Measurements from ENCODE around the gene HELZ. TPM values are rescaled to one million over a fixed set of nuclear protein-coding genes. Genes with fewer than 3 reads are reported as not detected.

The HELZ gene
- total and polyA plus RNA-seq, 2 of the 8 experiments (the other 6 are each of a cell fraction or from before 2014, with no cell fraction given) = 10.0 to 48.7 TPM

GRCh38 chr17:67283731-67284516 lies 38.9 kb upstream of the HELZ start:
- ChIA-PET CTCF (ENCODE audit: partially characterized antibody) (interaction anchor here (0.7 to 23.4 kb wide), 3 partner anchors 7 to 1750 kb away, joined by 3 to 253 read pairs (median 253); no protein-coding TSS in a partner anchor), POLR2A (ENCODE audit: partially characterized antibody) (no interaction called here)
- 94% methylated on average over 5 of the region's 5 CpGs; no CpG with 5 or more reads in 1 of the 2 experiments for WGBS, 2 experiments (ENCODE audit: extremely low coverage in 1 of 2, insufficient coverage in 1 of 2, insufficient read length in 1 of 2, insufficient replicate concordance in 2 of 2, low coverage in 1 of 2, low lambda C conversion rate in 2 of 2, missing lambda C conversion rate in 1 of 2)
- Histone ChIP-seq H4K8ac (ENCODE audit: extremely low read depth, insufficient read depth, low read length) (no peak overlapping the region), H2AK5ac (ENCODE audit: low read depth, low read length) (no peak overlapping the region), H3K4me2 (ENCODE audit: insufficient read depth in 1 of 2, low read depth in 2 of 2, low read length in 2 of 2) (no peak overlapping the region), H4K5ac (ENCODE audit: insufficient read length, low read depth, low read length) (no peak overlapping the region), H4K20me1 (replicated peaks in 1 of 2; ENCODE audit: control insufficient read depth in 1 of 2, insufficient read depth in 2 of 2, low read length in 2 of 2) (no peaks in the 10 kb centered on the region), H3K14ac (ENCODE audit: insufficient read length) (no peak overlapping the region), H3K23me2 (ENCODE audit: low read depth, low read length) (no peaks in the 10 kb centered on the region), H2BK15ac (ENCODE audit: low read length) (no peak overlapping the region), H2BK120ac (replicated peaks; ENCODE audit: low read depth, low read length) (no peak overlapping the region), H3K56ac (replicated peaks; ENCODE audit: insufficient read length, low read depth, low read length) (no peak overlapping the region), H3K23ac (ENCODE audit: insufficient read length) (no peak overlapping the region), H3K27me3 (replicated peaks in 1 of 4; ENCODE audit: control insufficient read depth in 3 of 4, extremely low read depth in 1 of 4, insufficient read depth in 3 of 4, low read length in 3 of 4) (no peaks in the 10 kb centered on the region), H4K91ac (replicated peaks; ENCODE audit: insufficient read length, low read length) (no peak overlapping the region), H3K4ac (replicated peaks; ENCODE audit: insufficient read length, low read depth, low read length) (no peak overlapping the region), H2BK5ac (ENCODE audit: low read depth, low read length) (no peak overlapping the region), H2AFZ (ENCODE audit: low read length) (no peak overlapping the region), H3K18ac (ENCODE audit: extremely low read depth, low read length) (no peak overlapping the region), H3K36me3 (ENCODE audit: control insufficient read depth in 2 of 4, insufficient read depth in 4 of 4, low read length in 3 of 4) (no peaks in the 10 kb centered on the region), H3K9ac (replicated peaks in 1 of 4; ENCODE audit: extremely low read depth in 1 of 4, low read depth in 3 of 4, low read length in 3 of 4) (no peak overlapping the region), H3K4me3 (ENCODE audit: extremely low read depth in 1 of 4, insufficient read depth in 2 of 4, low read depth in 3 of 4, low read length in 4 of 4) (no peak overlapping the region), H3K4me1 (replicated peaks in 1 of 4; ENCODE audit: control insufficient read depth in 3 of 4, insufficient read depth in 4 of 4, low read length in 3 of 4) (peaks cover 2 to 13% (median 4%) of the 10 kb centered on the region in 4 experiments; a peak in 3 of 7 replicates), H3K79me2 (ENCODE audit: control insufficient read depth in 1 of 2, insufficient read depth in 2 of 2, low read length in 2 of 2) (no peaks in the 10 kb centered on the region), H3K79me1 (ENCODE audit: low read depth, low read length) (no peaks in the 10 kb centered on the region), H3K9me3 (ENCODE audit: insufficient read depth in 2 of 2, low read depth in 1 of 2, low read length in 1 of 2) (no peaks in the 10 kb centered on the region), H3K27ac (ENCODE audit: low read depth, low read length) (no peak overlapping the region), H2BK20ac (ENCODE audit: low read length) (no peak overlapping the region), H2BK12ac (ENCODE audit: low read depth, low read length) (no peak overlapping the region)
- no peak for FAIRE-seq
- no peak for DNase-seq (ENCODE audit: low read depth in 1 of 2, low spot score in 2 of 2)
- no peak for TF ChIP-seq YY1 (IDR thresholded peaks at IDR 0.05; ENCODE audit: low read depth, low read length)
- no peak for TF ChIP-seq CEBPB (IDR thresholded peaks at IDR 0.05; ENCODE audit: low read depth, low read length)
- no peak for TF ChIP-seq CTBP2 (IDR thresholded peaks at IDR 0.05; ENCODE audit: borderline replicate concordance, insufficient read depth, insufficient read length, low read length)
- TF ChIP-seq BRCA1 (IDR thresholded peaks at IDR 0.05; ENCODE audit: low read depth, low read length) = no peak
- no peak for TF ChIP-seq CBX5 (IDR thresholded peaks at IDR 0.05; ENCODE audit: low read depth, low read length)
- TF ChIP-seq EZH2 (IDR thresholded peaks at IDR 0.05; ENCODE audit: low read depth, low read length, severe bottlenecking) = no peak
- TF ChIP-seq SRF (IDR thresholded peaks at IDR 0.05; ENCODE audit: low read depth, low read length) = no peak
- TF ChIP-seq POLR2AphosphoS5 (IDR thresholded peaks at IDR 0.05; ENCODE audit: low read depth, low read length) = no peak
- no peak for TF ChIP-seq SIRT6 (IDR thresholded peaks at IDR 0.05; ENCODE audit: low read length)
- TF ChIP-seq, protein P1, sequence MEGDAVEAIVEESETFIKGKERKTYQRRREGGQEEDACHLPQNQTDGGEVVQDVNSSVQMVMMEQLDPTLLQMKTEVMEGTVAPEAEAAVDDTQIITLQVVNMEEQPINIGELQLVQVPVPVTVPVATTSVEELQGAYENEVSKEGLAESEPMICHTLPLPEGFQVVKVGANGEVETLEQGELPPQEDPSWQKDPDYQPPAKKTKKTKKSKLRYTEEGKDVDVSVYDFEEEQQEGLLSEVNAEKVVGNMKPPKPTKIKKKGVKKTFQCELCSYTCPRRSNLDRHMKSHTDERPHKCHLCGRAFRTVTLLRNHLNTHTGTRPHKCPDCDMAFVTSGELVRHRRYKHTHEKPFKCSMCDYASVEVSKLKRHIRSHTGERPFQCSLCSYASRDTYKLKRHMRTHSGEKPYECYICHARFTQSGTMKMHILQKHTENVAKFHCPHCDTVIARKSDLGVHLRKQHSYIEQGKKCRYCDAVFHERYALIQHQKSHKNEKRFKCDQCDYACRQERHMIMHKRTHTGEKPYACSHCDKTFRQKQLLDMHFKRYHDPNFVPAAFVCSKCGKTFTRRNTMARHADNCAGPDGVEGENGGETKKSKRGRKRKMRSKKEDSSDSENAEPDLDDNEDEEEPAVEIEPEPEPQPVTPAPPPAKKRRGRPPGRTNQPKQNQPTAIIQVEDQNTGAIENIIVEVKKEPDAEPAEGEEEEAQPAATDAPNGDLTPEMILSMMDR (IDR thresholded peaks at IDR 0.05; ENCODE audit: control extremely low read depth in 1 of 3, insufficient read depth in 1 of 3, low read depth in 1 of 3, low read length in 3 of 3) = no peak
- no peak for TF ChIP-seq KDM1A (IDR thresholded peaks at IDR 0.05; ENCODE audit: borderline replicate concordance, low read length)
